PC-3 (cell line): ENCODE data around the gene CLEC16A. TPM values are rescaled to one million over a fixed set of nuclear protein-coding genes. Genes with fewer than 3 reads are reported as not detected.

Experiments
- ATAC-seq: fragments of 200-7000 bp; cut with Tn5 transposase; 2 replicates; pipeline ENCODE4 v1.9.1; 2020; ENCODE audit warnings: mild to moderate bottlenecking, moderate library complexity
- BruUV-seq: library from RNA; stranded (reverse); fragments of 400-500 nt; replicated peaks from 2 replicates; lab custom pipeline; 2021; lab: Mats Ljungman, UMichigan
- CTCF ChIA-PET: fragments of 300-600 bp; sonication (Branson Sonifier 250); formaldehyde crosslinking; loops from one replicate; lab custom pipeline; 2022; ENCODE audit warnings: antibody characterized with exemption; lab: Charles Lee
- POLR2A ChIA-PET: fragments of 300-600 bp; sonication (Branson Sonifier 250); formaldehyde crosslinking; loops from one replicate; lab custom pipeline; 2022; ENCODE audit warnings: antibody characterized with exemption; ENCODE audit not compliant: unreplicated experiment; lab: Charles Lee
- DNase-seq: peaks from one replicate; pipeline ENCODE4 v3.0.0-alpha.2; 2015
- H2AFZ ChIP-seq: fragments of 300-600 bp; sonication (generic); 2 replicates; pipeline ENCODE4 v1.6.0; 2016; ENCODE audit warnings: antibody characterized with exemption, low read length
- H3F3A ChIP-seq: fragments of 300-600 bp; sonication (generic); one replicate; pipeline ENCODE4 v1.6.0; 2017; ENCODE audit warnings: antibody characterized with exemption, low read length, control low read depth, mild to moderate bottlenecking; ENCODE audit not compliant: unreplicated experiment
- H3K27ac ChIP-seq: fragments of 300-600 bp; sonication (generic); 2 replicates; pipeline ENCODE4 v1.5.1; 2016; ENCODE audit warnings: mild to moderate bottlenecking, low read length
- H3K27me3 ChIP-seq: fragments of 300-600 bp; sonication (generic); 2 replicates; pipeline ENCODE4 v1.6.1; 2016; ENCODE audit warnings: low read length, mixed read lengths
- H3K36me3 ChIP-seq: fragments of 300-600 bp; sonication (generic); 2 replicates; pipeline ENCODE4 v1.6.1; 2016; ENCODE audit warnings: low read depth, mixed run types, low read length, mixed read lengths
- H3K4me1 ChIP-seq: fragments of 300-600 bp; sonication (generic); 2 replicates; pipeline ENCODE4 v1.5.1; 2016; ENCODE audit warnings: low read length; ENCODE audit not compliant: insufficient read depth
- H3K4me2 ChIP-seq: fragments of 300-600 bp; sonication (generic); 2 replicates; pipeline ENCODE4 v1.6.0; 2016; ENCODE audit warnings: low read length
- H3K4me3 ChIP-seq: fragments of 300-600 bp; sonication (generic); 2 replicates; pipeline ENCODE4 v1.5.1; 2016; ENCODE audit warnings: mild to moderate bottlenecking, low read length, mixed read lengths
- H3K79me2 ChIP-seq: fragments of 300-600 bp; sonication (generic); 2 replicates; pipeline ENCODE4 v1.6.1; 2017; ENCODE audit warnings: low read length, mixed read lengths
- H3K9ac ChIP-seq: fragments of 300-600 bp; sonication (generic); 2 replicates; pipeline ENCODE4 v1.6.0; 2016; ENCODE audit warnings: mild to moderate bottlenecking, low read length
- H3K9me2 ChIP-seq: fragments of 300-600 bp; sonication (generic); replicated peaks from 2 replicates; pipeline ENCODE4 v1.6.1; 2016; ENCODE audit warnings: mixed run types, low read length, mixed read lengths
- H3K9me3 ChIP-seq: fragments of 300-600 bp; sonication (generic); 2 replicates; pipeline ENCODE4 v1.6.1; 2016; ENCODE audit warnings: low read length, mixed read lengths
- H4K20me1 ChIP-seq: fragments of 300-600 bp; sonication (generic); 2 replicates; pipeline ENCODE4 v1.6.1; 2016; ENCODE audit warnings: low read length, mixed read lengths
- CTCF ChIP-seq: fragments of 300-600 bp; sonication (generic); conservative IDR thresholded peaks from 2 replicates; pipeline ENCODE4 v1.5.1; 2017; ENCODE audit warnings: antibody characterized with exemption, low read depth, mild to moderate bottlenecking, low read length
- EZH2 ChIP-seq: fragments of 300-600 bp; sonication (generic); IDR thresholded peaks from one replicate; pipeline ENCODE4 v1.6.1; 2017; ENCODE audit warnings: antibody characterized with exemption, mild to moderate bottlenecking, low read length; ENCODE audit not compliant: unreplicated experiment
- EZH2phosphoT487 ChIP-seq: fragments of 300-600 bp; sonication (generic); IDR thresholded peaks from 2 replicates; pipeline ENCODE4 v1.6.1; 2018; ENCODE audit warnings: mild to moderate bottlenecking, antibody characterized with exemption, low read length, borderline replicate concordance
- intact Hi-C: fragments of 100-400 bp; cut with micrococcal nuclease; formaldehyde crosslinking; loops from 2 replicates; pipeline ENCODE4 v1.9.0; 2023
- total RNA-seq: library from RNA; depleted of rRNA; stranded (reverse); fragments of >200 nt; gene quantifications from 2 replicates; pipeline ENCODE4 v1.2.3, GENCODE V29; 2014

CLEC16A gene
- total RNA-seq, 1 experiment from 2014 or later, result 9.5 TPM

GRCh38 chr16:11071829-11072228 lies 127.5 kb downstream of the CLEC16A start:
- Histone ChIP-seq H3K4me3 (no peak overlapping the region), H3K79me2 (no peaks in the 10 kb centered on the region), H2AFZ (no peak overlapping the region), H3K27me3 (no peaks in the 10 kb centered on the region), H3K36me3 (no peaks in the 10 kb centered on the region), H3K4me2 (no peak overlapping the region), H4K20me1 (no peaks in the 10 kb centered on the region), H3K4me1 (no peaks in the 10 kb centered on the region), H3K9me2 (no peaks in the 10 kb centered on the region), H3F3A (no peaks in the 10 kb centered on the region), H3K9me3 (no peaks in the 10 kb centered on the region), H3K9ac (no peak overlapping the region), H3K27ac (no peak overlapping the region)
- no peak for DNase-seq
- ChIA-PET POLR2A (no interaction called here), CTCF (no interaction called here)
- TF ChIP-seq EZH2phosphoT487, result no peak
- no peak for TF ChIP-seq CTCF
- no peak for TF ChIP-seq EZH2
- BruUV-seq, result no TSS peak
- no peak for ATAC-seq
- intact Hi-C loops, result no loop called here

GRCh38 chr16:11072420-11073153 lies 128.2 kb downstream of the CLEC16A start:
- Histone ChIP-seq H3K9me2 (no peaks in the 10 kb centered on the region), H4K20me1 (no peaks in the 10 kb centered on the region), H3K27me3 (no peaks in the 10 kb centered on the region), H3K9me3 (no peaks in the 10 kb centered on the region), H3K9ac (no peak overlapping the region), H3K36me3 (no peaks in the 10 kb centered on the region), H3K4me2 (no peak overlapping the region), H3K4me1 (0 out of 2 replicates have a peak, but pooled peaks cover under 1% of the 10 kb centered on the region), H3K4me3 (no peak overlapping the region), H2AFZ (no peak overlapping the region), H3F3A (no peaks in the 10 kb centered on the region), H3K27ac (no peak overlapping the region), H3K79me2 (no peaks in the 10 kb centered on the region)
- no peak for TF ChIP-seq EZH2phosphoT487
- no peak for TF ChIP-seq CTCF
- BruUV-seq, result no TSS peak
- intact Hi-C loops, result no loop called here
- POLR2A ChIA-PET, result no interaction called here
- ATAC-seq, result no peak
- CTCF ChIA-PET, result no interaction called here
- no peak for DNase-seq

DNA sequence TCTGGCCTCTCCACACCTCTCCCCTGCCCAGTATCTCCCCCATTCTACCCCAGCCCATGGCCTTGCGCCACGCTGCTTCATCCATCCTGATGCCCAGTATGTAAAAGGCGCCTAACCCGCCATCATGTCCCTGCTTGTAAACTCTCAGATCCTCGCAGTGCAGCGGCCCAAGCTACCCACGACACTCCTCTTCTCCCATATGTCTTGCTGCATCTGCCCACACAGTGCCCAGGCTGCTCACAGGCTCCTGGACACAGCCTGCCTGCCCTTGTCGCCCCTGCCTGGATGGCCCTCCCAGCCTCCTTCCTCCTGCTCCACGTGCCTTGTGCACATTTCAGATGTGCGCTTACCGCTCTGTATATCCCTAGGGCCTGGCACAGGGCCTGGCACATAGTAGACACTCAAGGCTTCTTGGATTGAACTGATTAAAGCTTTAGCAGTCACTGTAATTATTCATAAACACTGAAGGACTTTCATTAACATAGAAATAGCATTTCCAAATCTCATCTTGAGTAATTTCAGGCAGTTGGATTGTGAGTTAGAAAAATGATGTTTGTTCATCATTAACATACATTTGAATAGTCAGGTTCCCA lies 129.1 kb downstream of the CLEC16A start:
- Histone ChIP-seq H3K9ac (no peak overlapping the region), H3K4me2 (no peak overlapping the region), H3K27me3 (no peaks in the 10 kb centered on the region), H3K36me3 (no peaks in the 10 kb centered on the region), H3K4me3 (no peak overlapping the region), H2AFZ (no peak overlapping the region), H3K4me1 (peaks cover 9% of the 10 kb centered on the region), H3K79me2 (no peaks in the 10 kb centered on the region), H3F3A (no peaks in the 10 kb centered on the region), H3K9me2 (no peaks in the 10 kb centered on the region), H3K9me3 (no peaks in the 10 kb centered on the region), H3K27ac (no peak overlapping the region), H4K20me1 (no peaks in the 10 kb centered on the region)
- DNase-seq (no peak), ATAC-seq (no peak)
- POLR2A ChIA-PET, result no interaction called here
- TF ChIP-seq EZH2phosphoT487 (no peak), EZH2 (no peak), CTCF (no peak)
- CTCF ChIA-PET, result no interaction called here
- BruUV-seq, result no TSS peak
- intact Hi-C loops, result no loop called here
